C4-2B (cell line): ENCODE results near the gene SLC2A14.
"Not testable (repeated sequence)": the region's sequence is repeated elsewhere in the genome, so short reads cannot be mapped to it uniquely, and the experiment has no call there.

Source experiments
- H3K27ac ChIP-seq: fragments of 450-650 bp; 2 replicates; pipeline ENCODE4 v1.5.1; 2017
- CTCF ChIP-seq: fragments of 450-650 bp; conservative IDR thresholded peaks from 2 replicates; pipeline ENCODE4 v1.5.1; 2017; ENCODE audit warnings: mild to moderate bottlenecking
- ZFX ChIP-seq: fragments of 450-650 bp; IDR thresholded peaks from 2 replicates; pipeline ENCODE4 v1.6.1; 2017

Gene SLC2A14

GRCh38 chr12:7877420-7877819 is 4.7 kb upstream of the SLC2A14 start:
- H3K27ac ChIP-seq: no peak overlapping the region
- TF ChIP-seq CTCF (no peak), ZFX (no peak)

- H3K27ac ChIP-seq: no peak overlapping the region
- TF ChIP-seq ZFX (no peak), CTCF (no peak)
Measured at GRCh38 chr12:7870335-7870734, 2.4 kb downstream of the SLC2A14 start.

- TF ChIP-seq CTCF: no peak
- no peak for TF ChIP-seq ZFX
- no peak overlapping the region for H3K27ac ChIP-seq
Measured at GRCh38 chr12:7869137-7869536, 3.6 kb downstream of the SLC2A14 start.

- TF ChIP-seq CTCF: no peak
- TF ChIP-seq ZFX: no peak
- no peak overlapping the region for H3K27ac ChIP-seq
Measured at GRCh38 chr12:7868391-7868790, 4.3 kb downstream of the SLC2A14 start.

- TF ChIP-seq ZFX (no peak), CTCF (no peak)
- H3K27ac ChIP-seq: no peak overlapping the region
Measured at GRCh38 chr12:7864601-7865150, 8.0 kb downstream of the SLC2A14 start.

GRCh38 chr12:7862814-7863348 is 9.8 kb downstream of the SLC2A14 start:
- H3K27ac ChIP-seq: not testable (repeated sequence)

- H3K27ac ChIP-seq: not testable (repeated sequence)
Measured at GRCh38 chr12:7862301-7862700, 10.4 kb downstream of the SLC2A14 start.

GRCh38 chr12:7859552-7859951 is 13.2 kb downstream of the SLC2A14 start:
- TF ChIP-seq ZFX (no peak), CTCF (no peak)
- H3K27ac ChIP-seq: no peak overlapping the region
